ENCODE results near the gene LCT.
A peak's percentile ranks its signal among the peaks of the same experiment; 100 is the strongest.
"Not testable (repeated sequence)": the region's sequence is repeated elsewhere in the genome, so short reads cannot be mapped to it uniquely, and the experiment has no call there.

The LCT gene

DNA sequence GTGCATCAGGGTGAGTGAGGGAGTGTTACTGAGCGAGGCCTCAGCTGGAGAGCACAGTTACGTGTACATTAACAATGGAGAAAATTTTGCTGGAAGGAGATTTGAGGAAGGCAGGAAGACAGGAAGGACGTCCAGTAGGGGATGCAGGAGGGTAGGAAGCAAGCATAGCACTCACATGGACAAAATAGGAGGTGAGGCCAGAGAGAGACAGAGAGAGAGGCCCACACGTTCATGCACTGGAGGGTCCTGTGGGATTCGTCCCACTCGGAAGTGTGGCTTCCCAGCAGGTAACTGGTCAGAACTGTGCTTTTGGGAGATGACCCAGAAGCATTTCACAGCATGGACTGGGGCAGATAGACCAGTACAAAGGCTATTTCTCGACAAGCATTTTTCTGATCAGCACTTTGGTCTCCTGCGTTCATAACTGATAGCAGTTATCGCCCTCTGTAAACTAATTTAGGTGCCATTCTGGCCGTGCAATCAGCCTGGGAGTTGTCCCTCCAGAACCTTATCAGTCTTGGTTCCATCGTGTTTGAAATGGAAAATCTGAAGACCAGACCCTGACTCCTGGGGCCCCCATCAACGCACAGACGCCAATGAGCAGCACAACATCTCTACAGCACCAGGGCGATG lies 5.7 kb downstream of the LCT start:
- DNase-seq (ENCODE audit: low spot score): no peak

DNA sequence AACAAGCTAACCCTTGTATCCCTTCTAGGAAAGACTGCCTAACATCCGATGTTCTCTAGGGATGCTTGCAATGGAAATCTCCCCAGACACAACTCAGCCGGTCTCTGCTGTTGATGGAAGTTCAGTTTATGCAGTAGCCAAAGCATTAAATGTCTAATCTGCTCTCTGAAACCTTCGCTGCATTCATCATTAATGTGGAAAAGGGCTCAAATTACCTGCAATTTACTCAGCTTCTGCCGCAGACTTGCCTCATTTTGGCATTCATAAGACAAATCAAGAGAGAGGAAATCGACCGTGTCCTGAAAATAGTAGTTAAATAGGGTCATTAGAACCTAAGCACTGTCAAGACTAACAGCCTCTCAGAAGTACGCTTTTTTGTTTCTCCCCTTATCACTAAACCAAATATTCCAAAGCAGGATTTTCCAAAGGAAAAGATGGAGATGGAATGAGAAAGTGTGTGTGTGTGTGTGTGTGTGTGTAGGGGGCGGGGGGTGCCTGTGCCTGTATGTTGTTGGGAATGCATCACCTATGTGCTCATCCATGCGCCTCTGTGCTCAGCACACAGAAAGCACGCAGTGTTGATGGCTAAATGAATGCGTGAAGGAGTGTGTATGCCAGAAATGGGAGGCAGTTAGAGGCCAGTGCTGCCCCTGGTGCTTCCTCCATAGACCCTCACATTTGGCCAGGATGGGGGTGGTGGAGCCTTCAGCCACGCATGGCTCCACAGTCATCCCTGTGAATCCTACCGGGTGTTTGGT lies 7.4 kb downstream of the LCT start:
- DNase-seq (ENCODE audit: low spot score): no peak

DNA sequence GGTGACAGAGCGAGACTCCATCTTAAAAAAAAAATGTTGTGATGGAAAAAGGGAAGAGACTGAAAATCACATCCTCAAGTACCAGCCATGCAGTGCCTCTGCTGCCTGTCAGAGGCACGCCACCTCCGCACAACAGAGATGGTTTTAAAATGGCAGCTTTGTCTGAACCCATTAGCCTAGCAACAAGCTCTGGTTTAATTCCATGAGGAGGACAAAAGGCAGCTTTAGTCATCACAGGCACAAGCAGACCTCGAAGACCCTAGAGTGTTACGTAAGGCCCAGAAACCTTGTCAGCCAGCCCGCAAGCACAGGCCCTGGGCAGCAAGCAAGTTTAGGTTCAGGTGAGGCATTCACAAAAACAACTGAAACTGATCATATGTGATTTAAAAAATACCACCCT lies 10.4 kb downstream of the LCT start:
- DNase-seq (ENCODE audit: low spot score): no peak

GRCh38 chr2:135825550-135826176 lies 11.3 kb downstream of the LCT start:
- no peak for DNase-seq (ENCODE audit: low spot score)

GRCh38 chr2:135825131-135825530 lies 11.9 kb downstream of the LCT start:
- no peak for DNase-seq (ENCODE audit: low spot score)

- no peak for DNase-seq (ENCODE audit: low spot score)
Observed at GRCh38 chr2:135822855-135823254, 14.1 kb downstream of the LCT start.

DNA sequence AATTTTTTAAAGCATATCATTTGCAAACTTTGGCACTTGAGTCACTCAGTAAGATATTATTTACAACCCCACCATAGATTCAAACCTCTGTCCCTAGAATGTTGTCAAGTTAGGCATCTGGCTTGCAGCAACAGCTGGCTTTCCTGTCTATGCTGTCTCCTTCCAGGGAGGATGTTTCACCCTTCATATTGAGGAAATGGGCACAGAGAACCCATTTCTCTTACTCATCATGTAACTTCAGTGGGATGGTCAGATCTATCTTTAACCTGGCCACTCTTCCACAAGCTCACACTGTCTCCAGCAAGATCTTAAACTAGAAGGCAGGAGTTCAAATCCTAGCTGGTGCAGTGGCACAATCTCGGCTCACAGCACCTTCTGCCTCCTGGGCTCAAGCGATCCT lies 15.8 kb downstream of the LCT start:
- DNase-seq (ENCODE audit: low spot score): no peak

- DNase-seq (ENCODE audit: low spot score): no peak
Observed at GRCh38 chr2:135820003-135820618, 16.9 kb downstream of the LCT start.

GRCh38 chr2:135818937-135819610 lies 17.9 kb downstream of the LCT start:
- DNase-seq (ENCODE audit: low spot score): peak; percentile 23

DNA sequence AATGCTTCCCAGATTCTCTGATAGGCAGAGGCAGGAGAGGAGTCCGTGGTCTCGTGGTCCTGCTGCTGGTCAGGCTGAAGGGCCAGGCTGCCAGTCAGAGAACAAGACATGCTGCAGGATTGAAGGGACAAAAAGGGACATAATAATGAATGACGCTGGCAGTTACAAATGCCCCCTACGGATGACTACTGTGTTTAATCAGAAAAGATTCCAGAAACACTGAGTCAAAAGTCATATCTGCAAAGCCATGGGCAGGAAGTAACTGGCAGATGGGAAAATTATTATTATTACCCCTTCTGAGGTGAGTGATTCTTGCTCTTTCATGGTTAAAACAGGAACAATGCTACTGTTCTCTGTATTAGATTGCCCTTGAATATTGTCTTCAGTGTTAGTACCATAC lies 19.0 kb downstream of the LCT start:
- no peak for DNase-seq (ENCODE audit: low spot score)

DNA sequence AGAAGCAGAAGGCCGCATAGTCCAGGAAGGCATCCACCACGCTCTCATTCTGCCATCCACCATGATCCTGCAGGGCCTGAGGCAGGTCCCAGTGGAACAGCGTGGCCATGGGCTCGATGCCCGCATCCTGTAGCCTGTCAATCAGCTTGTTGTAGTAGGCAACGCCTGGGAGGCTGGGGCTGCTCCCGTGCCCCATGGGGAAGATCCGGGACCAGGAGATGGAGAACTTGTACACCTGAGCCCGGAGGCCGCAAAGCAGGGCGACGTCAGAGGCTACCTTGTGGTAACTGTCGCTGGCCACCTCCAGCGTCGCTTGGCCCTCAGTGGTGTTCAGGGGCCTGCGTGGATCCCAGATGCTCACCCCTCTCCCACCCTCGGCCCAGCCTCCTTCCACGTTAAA lies 19.5 kb downstream of the LCT start:
- no peak for DNase-seq (ENCODE audit: low spot score)

- DNase-seq (ENCODE audit: low spot score): no peak
Observed at GRCh38 chr2:135815269-135815668, 21.7 kb downstream of the LCT start.

DNA sequence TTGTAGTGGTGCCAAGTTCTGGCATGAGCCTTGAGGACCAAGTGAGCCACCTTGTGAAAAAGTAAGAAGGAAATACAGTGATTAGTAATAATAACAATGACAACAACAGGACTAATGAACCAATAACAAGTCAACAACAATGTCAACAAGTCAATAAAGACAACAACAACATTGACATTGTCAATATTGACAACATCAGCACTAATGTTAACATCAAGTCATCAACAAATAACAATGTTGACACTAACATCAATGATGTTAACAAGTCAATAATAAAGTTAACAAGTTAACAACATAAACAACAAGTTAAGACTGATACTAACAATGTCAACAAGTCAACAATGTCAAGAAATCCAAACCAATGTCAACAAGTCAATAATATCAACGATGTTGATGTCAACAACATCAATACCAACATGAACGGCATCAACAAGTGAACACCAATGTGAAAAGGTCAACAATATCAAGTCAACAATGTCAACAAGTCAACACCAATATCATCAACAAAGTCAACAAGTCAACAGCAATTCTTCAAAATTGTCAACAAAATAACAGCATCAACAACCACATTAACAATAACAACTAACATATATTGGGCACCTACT lies 24.0 kb downstream of the LCT start:
- no peak for DNase-seq (ENCODE audit: low spot score)

- not testable (repeated sequence) for DNase-seq (ENCODE audit: low spot score)
Observed at GRCh38 chr2:135807874-135808273, 29.1 kb downstream of the LCT start.

- peak; percentile 27 for DNase-seq (ENCODE audit: low spot score)
Observed at GRCh38 chr2:135803278-135803677, 33.7 kb downstream of the LCT start.

DNA sequence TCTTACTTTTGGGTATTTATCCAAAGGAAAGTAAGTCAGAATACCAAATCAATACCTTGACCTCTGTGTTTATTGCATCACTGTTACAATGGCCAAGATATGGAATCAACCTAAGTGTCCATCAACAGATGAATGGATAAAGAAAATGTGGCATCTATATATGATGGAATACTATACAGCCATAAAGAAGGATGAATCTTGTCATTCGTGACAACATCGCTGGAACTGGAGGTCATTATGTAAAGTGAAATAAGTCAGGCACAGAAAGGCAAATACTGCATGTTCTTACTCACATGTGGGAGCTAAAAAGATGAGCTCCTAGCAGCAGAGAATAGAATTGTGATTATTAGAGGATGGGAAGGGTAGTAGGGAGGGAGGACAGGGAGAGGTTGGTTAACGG lies 34.6 kb downstream of the LCT start:
- no peak for DNase-seq (ENCODE audit: low spot score)

- no peak for DNase-seq (ENCODE audit: low spot score)
Observed at GRCh38 chr2:135800513-135801460, 36.2 kb downstream of the LCT start.

GRCh38 chr2:135799738-135800137 lies 37.2 kb downstream of the LCT start:
- DNase-seq (ENCODE audit: low spot score): no peak

- no peak for DNase-seq (ENCODE audit: low spot score)
Observed at GRCh38 chr2:135798762-135799161, 38.2 kb downstream of the LCT start.

DNA sequence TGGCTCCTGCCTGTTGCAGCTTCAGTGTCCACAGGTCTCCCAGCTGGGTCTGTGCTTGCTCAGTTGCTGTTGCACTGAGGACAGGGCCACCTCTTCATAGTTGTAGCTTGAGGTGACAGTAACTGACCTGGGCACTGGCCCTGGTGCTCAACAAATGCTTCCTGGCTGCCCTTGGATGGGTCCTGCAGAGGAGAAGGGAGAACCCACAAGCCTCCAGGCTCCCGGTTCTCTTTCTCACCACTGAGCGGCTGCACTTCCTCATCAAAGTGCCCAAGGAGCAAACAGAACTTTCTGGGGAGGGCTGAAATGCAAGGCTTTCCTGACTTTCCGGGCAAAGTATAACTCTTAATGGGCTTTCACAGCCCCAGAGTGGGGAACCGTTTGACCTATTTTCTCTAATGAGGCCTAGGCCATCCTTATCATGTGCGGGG lies 38.7 kb downstream of the LCT start:
- DNase-seq (ENCODE audit: low spot score): no peak

Measured in HuH-7.5 (cell line).